ENCODE measurements around the gene CEP70.
"Not testable (repeated sequence)": the region's sequence is repeated elsewhere in the genome, so short reads cannot be mapped to it uniquely, and the experiment has no call there.

GRCh38 chr3:138566293-138566692, 27.8 kb downstream of the CEP70 start:
- not testable (repeated sequence) for TF ChIP-seq CTCF, POLR2A (IDR thresholded peaks at IDR 0.05)

All from thyroid gland (tissue), 4 donors.